IMR-90 (cell line): Measurements from ENCODE around the gene ASTL. TPM values are rescaled to one million over a fixed set of nuclear protein-coding genes. Genes with fewer than 3 reads are reported as not detected.

Source experiments
- ATAC-seq: fragments of 200-7000 bp; cut with Tn5 transposase; 2 replicates; pipeline ENCODE4 v1.9.1; 2020; ENCODE audit warnings: low read depth, mild to moderate bottlenecking, moderate library complexity
- BruUV-seq: library from RNA; stranded (reverse); fragments of 400-500 nt; replicated peaks from 2 replicates; lab custom pipeline; 2021; lab: Mats Ljungman, UMichigan
- CTCF ChIA-PET: fragments of 300-600 bp; formaldehyde crosslinking; extraction: SDS; loops from one replicate; lab custom pipeline; 2021; ENCODE audit warnings: antibody characterized with exemption; lab: Yijun Ruan, JAX
- POLR2A ChIA-PET: fragments of 300-600 bp; sonication (Branson Sonifier 250); formaldehyde crosslinking; loops from one replicate; lab custom pipeline; 2022; ENCODE audit warnings: antibody characterized with exemption; ENCODE audit not compliant: unreplicated experiment; lab: Charles Lee
- DNase-seq: peaks from one replicate; pipeline ENCODE4 v3.0.0; 2013
- H2AFZ ChIP-seq: replicated peaks from 2 replicates; pipeline ENCODE3; 2013; ENCODE audit warnings: low read length, mild to moderate bottlenecking; ENCODE audit not compliant: poor library complexity
- H2AK5ac ChIP-seq: 2 replicates; pipeline ENCODE4 v1.6.1; 2013; ENCODE audit warnings: low read depth, low read length, inconsistent platforms
- H2AK9ac ChIP-seq: replicated peaks from 2 replicates; pipeline ENCODE3; 2013; ENCODE audit warnings: mild to moderate bottlenecking, low read depth, low read length, moderate library complexity; ENCODE audit not compliant: poor library complexity
- H2BK120ac ChIP-seq: 2 replicates; pipeline ENCODE4 v1.6.1; 2013; ENCODE audit warnings: low read depth, low read length, inconsistent platforms
- H2BK15ac ChIP-seq: 3 replicates; pipeline ENCODE4 v1.6.1; 2013; ENCODE audit warnings: low read depth, low read length, inconsistent platforms
- H2BK20ac ChIP-seq: 2 replicates; pipeline ENCODE4 v1.6.1; 2013; ENCODE audit warnings: low read depth, mild to moderate bottlenecking, inconsistent platforms, low read length, moderate library complexity
- H2BK5ac ChIP-seq: 2 replicates; pipeline ENCODE4 v1.6.1; 2013; ENCODE audit warnings: mild to moderate bottlenecking, low read depth, low read length, inconsistent platforms; ENCODE audit not compliant: poor library complexity, severe bottlenecking
- H3K14ac ChIP-seq: replicated peaks from 2 replicates; pipeline ENCODE4 v1.6.1; 2013; ENCODE audit warnings: low read depth, low read length, inconsistent platforms
- H3K18ac ChIP-seq: 2 replicates; pipeline ENCODE4 v1.6.1; 2013; ENCODE audit warnings: low read depth, low read length, control low read depth
- H3K23ac ChIP-seq: 2 replicates; pipeline ENCODE4 v1.6.1; 2013; ENCODE audit warnings: low read depth, low read length, inconsistent platforms
- H3K27ac ChIP-seq: 2 replicates; pipeline ENCODE4 v1.5.1; 2013; ENCODE audit warnings: mild to moderate bottlenecking, control low read depth, low read length; ENCODE audit not compliant: insufficient read depth
- H3K27me3 ChIP-seq: 2 replicates; pipeline ENCODE4 v1.6.1; 2013; ENCODE audit warnings: low read length; ENCODE audit not compliant: control insufficient read depth, insufficient read depth
- H3K36me3 ChIP-seq: 2 replicates; pipeline ENCODE4 v1.6.1; 2013; ENCODE audit warnings: low read length, mixed read lengths; ENCODE audit not compliant: control insufficient read depth, insufficient read depth
- H3K4ac ChIP-seq: 2 replicates; pipeline ENCODE4 v1.6.1; 2013; ENCODE audit warnings: low read depth, low read length, inconsistent platforms
- H3K4me1 ChIP-seq: 2 replicates; pipeline ENCODE4 v1.6.1; 2013; ENCODE audit warnings: low read length, mixed read lengths; ENCODE audit not compliant: control insufficient read depth, insufficient read depth
- H3K4me2 ChIP-seq: 2 replicates; pipeline ENCODE4 v1.6.1; 2013; ENCODE audit warnings: low read depth, mild to moderate bottlenecking, control low read depth, low read length, moderate library complexity
- H3K4me3 ChIP-seq: 2 replicates; pipeline ENCODE4 v1.5.1; 2013; ENCODE audit warnings: low read depth, mild to moderate bottlenecking, control low read depth, low read length, moderate library complexity; ENCODE audit not compliant: insufficient read depth
- H3K56ac ChIP-seq: 2 replicates; pipeline ENCODE4 v1.6.1; 2013; ENCODE audit warnings: low read length, inconsistent platforms; ENCODE audit not compliant: insufficient read depth; ENCODE audit errors: extremely low read depth
- H3K79me1 ChIP-seq, 2 experiments: 2 replicates each; pipeline ENCODE4 v1.6.1; 2013; ENCODE audit warnings: low read length in 2 of 2, inconsistent platforms in 1 of 2, low read depth in 1 of 2
- H3K9ac ChIP-seq: 2 replicates; pipeline ENCODE4 v1.6.1; 2013; ENCODE audit warnings: low read depth, low read length, control low read depth
- H3K9me1 ChIP-seq: 2 replicates; pipeline ENCODE4 v1.6.1; 2013; ENCODE audit warnings: low read length, inconsistent platforms; ENCODE audit not compliant: insufficient read depth
- H3K9me3 ChIP-seq: 2 replicates; pipeline ENCODE4 v1.6.1; 2013; ENCODE audit warnings: low read length; ENCODE audit not compliant: control insufficient read depth, insufficient read depth
- H4K20me1 ChIP-seq: 2 replicates; pipeline ENCODE4 v1.6.1; 2013; ENCODE audit warnings: low read length, inconsistent platforms; ENCODE audit not compliant: insufficient read depth
- H4K5ac ChIP-seq: 2 replicates; pipeline ENCODE4 v1.6.1; 2013; ENCODE audit warnings: mild to moderate bottlenecking, low read depth, low read length, control low read depth
- H4K8ac ChIP-seq, 2 experiments: 2 replicates each; pipeline ENCODE4 v1.6.1; 2013; ENCODE audit warnings: low read depth in 2 of 2, low read length in 2 of 2, control low read depth in 1 of 2, inconsistent platforms in 1 of 2
- H4K91ac ChIP-seq: 2 replicates; pipeline ENCODE4 v1.6.1; 2013; ENCODE audit warnings: low read depth, low read length, inconsistent platforms; ENCODE audit not compliant: insufficient read depth
- CHD1 ChIP-seq: IDR thresholded peaks from 2 replicates; pipeline ENCODE4 v1.6.1; 2012; ENCODE audit warnings: low read depth, low read length, improper control_type of control experiment
- FOS ChIP-seq: fragments of 150-350 bp; IDR thresholded peaks from 2 replicates; pipeline ENCODE4 v1.6.1; 2016; ENCODE audit warnings: low read depth, low read length
- MAFK ChIP-seq: IDR thresholded peaks from 2 replicates; pipeline ENCODE4 v1.6.1; 2012; ENCODE audit warnings: low read depth, low read length, improper control_type of control experiment
- MXI1 ChIP-seq: IDR thresholded peaks from 2 replicates; pipeline ENCODE4 v1.6.1; 2012; ENCODE audit warnings: low read depth, mild to moderate bottlenecking, low read length, moderate library complexity, borderline replicate concordance
- RAD21 ChIP-seq: IDR thresholded peaks from 2 replicates; pipeline ENCODE4 v1.6.1; 2012; ENCODE audit warnings: low read length, improper control_type of control experiment
- WGBS, 2 experiments: methylation state at CpG; one replicate each; pipeline versions ENCODE4 v1.1.5 to v1.1.7; 2013; ENCODE audit warnings: missing lambda C conversion rate in 2 of 2; ENCODE audit not compliant: insufficient read length in 1 of 2; ENCODE audit errors: extremely low coverage in 2 of 2; 5-methylcytosine and 5-hydroxymethylcytosine counted together
- dilution Hi-C: fragments of 300-500 bp; cut with HindIII; formaldehyde crosslinking; loops from one replicate; pipeline ENCODE4 v1.14.3; 2018; ENCODE audit warnings: low sequenced_read_pairs; ENCODE audit not compliant: unreplicated experiment
- in situ Hi-C: fragments of 300-500 bp; cut with MboI; formaldehyde crosslinking; loops from 3 replicates; pipeline ENCODE4 v1.14.3; 2019; ENCODE audit warnings: low sequenced_read_pairs, inconsistent platforms, mixed read lengths
- intact Hi-C: fragments of 100-400 bp; cut with micrococcal nuclease; formaldehyde crosslinking; loops from 2 replicates; pipeline ENCODE4 v1.10.0; 2022
- polyA plus RNA-seq, 3 experiments: library from polyadenylated mRNA; depleted of rRNA; stranded (reverse); fragments of >200 nt; gene quantifications; 2 replicates each; pipeline ENCODE4 v1.2.3, GENCODE V29; 2012; ENCODE audit warnings: low replicate concordance in 1 of 3
- total RNA-seq: library from RNA; depleted of rRNA; stranded (reverse); fragments of >200 nt; gene quantifications from 2 replicates; pipeline ENCODE4 v1.2.3, GENCODE V29; 2012
- TF ChIP-seq, protein P1 (sequence below): fragments of 150-350 bp; IDR thresholded peaks from 2 replicates; pipeline ENCODE4 v1.6.1; 2017; ENCODE audit warnings: mild to moderate bottlenecking, antibody characterized with exemption, low read length, low read depth
- TF ChIP-seq, protein P2 (sequence below): conservative IDR thresholded peaks from 2 replicates; pipeline ENCODE4 v1.5.1; 2012; ENCODE audit warnings: mild to moderate bottlenecking, low read depth, low read length, improper control_type of control experiment

ASTL gene
- total and polyA plus RNA-seq, 2 of the 4 experiments (the other 2 are of a cell fraction) = not detected

DNA sequence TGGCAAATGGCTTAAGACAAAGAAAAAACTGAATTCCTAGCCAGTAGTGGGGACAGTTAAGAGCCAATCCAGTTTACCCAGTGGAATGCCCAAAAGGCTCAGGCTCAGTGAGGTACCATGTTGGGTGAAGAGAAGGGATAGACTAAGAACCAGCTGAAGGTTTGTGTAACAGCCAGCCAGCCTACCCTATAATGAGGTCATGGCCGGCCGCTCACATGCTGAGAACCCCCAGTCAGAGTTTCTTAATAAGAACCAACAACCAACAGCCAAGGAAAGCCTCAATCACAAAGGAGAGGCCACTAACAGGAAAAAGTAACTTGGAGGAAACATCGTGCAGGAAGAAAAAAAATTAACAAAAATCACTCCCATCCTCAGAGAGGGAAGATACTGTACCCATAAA, 32.3 kb upstream of the ASTL start:
- dilution Hi-C loops (no loop called here), in situ Hi-C loops (no loop called here), intact Hi-C loops (no loop called here)
- Histone ChIP-seq H3K36me3 (no peaks in the 10 kb centered on the region), H3K27ac (no peak overlapping the region), H3K56ac (no peak overlapping the region), H2BK20ac (no peak overlapping the region), H3K9ac (no peak overlapping the region), H4K8ac (no peak overlapping the region), H3K9me1 (no peaks in the 10 kb centered on the region), H3K18ac (no peak overlapping the region), H2AK5ac (no peak overlapping the region), H3K23ac (no peak overlapping the region), H4K91ac (no peak overlapping the region), H2BK5ac (no peak overlapping the region), H3K27me3 (no peaks in the 10 kb centered on the region), H3K14ac (no peak overlapping the region), H4K5ac (no peak overlapping the region), H2AK9ac (no peak overlapping the region), H3K4ac (no peak overlapping the region), H4K20me1 (no peaks in the 10 kb centered on the region), H3K4me3 (no peak overlapping the region), H3K79me1 (no peaks in the 10 kb centered on the region), H3K4me1 (no peaks in the 10 kb centered on the region), H2BK15ac (no peak overlapping the region), H3K4me2 (no peak overlapping the region), H2AFZ (no peak overlapping the region), H2BK120ac (no peak overlapping the region), H3K9me3 (no peaks in the 10 kb centered on the region)
- ChIA-PET CTCF (no interaction called here), POLR2A (no interaction called here)
- no peak for TF ChIP-seq FOS
- TF ChIP-seq CHD1 = no peak
- TF ChIP-seq, protein P1, sequence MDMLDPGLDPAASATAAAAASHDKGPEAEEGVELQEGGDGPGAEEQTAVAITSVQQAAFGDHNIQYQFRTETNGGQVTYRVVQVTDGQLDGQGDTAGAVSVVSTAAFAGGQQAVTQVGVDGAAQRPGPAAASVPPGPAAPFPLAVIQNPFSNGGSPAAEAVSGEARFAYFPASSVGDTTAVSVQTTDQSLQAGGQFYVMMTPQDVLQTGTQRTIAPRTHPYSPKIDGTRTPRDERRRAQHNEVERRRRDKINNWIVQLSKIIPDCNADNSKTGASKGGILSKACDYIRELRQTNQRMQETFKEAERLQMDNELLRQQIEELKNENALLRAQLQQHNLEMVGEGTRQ = no peak
- no peak for TF ChIP-seq RAD21
- TF ChIP-seq, protein P2, sequence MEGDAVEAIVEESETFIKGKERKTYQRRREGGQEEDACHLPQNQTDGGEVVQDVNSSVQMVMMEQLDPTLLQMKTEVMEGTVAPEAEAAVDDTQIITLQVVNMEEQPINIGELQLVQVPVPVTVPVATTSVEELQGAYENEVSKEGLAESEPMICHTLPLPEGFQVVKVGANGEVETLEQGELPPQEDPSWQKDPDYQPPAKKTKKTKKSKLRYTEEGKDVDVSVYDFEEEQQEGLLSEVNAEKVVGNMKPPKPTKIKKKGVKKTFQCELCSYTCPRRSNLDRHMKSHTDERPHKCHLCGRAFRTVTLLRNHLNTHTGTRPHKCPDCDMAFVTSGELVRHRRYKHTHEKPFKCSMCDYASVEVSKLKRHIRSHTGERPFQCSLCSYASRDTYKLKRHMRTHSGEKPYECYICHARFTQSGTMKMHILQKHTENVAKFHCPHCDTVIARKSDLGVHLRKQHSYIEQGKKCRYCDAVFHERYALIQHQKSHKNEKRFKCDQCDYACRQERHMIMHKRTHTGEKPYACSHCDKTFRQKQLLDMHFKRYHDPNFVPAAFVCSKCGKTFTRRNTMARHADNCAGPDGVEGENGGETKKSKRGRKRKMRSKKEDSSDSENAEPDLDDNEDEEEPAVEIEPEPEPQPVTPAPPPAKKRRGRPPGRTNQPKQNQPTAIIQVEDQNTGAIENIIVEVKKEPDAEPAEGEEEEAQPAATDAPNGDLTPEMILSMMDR = no peak
- no peak for TF ChIP-seq MAFK
- no peak for TF ChIP-seq MXI1
- DNase-seq (no peak), ATAC-seq (no peak)
- BruUV-seq = no TSS peak
- WGBS, 2 experiments = no CpG with 5 or more reads among the region's 3 CpGs
